Astrocyte of the hippocampus (primary cell): ENCODE results near the gene ANKS4B.
A peak's percentile ranks its signal among the peaks of the same experiment; 100 is the strongest.
"Not testable (repeated sequence)": the region's sequence is repeated elsewhere in the genome, so short reads cannot be mapped to it uniquely, and the experiment has no call there.

ENCODE experiments used
- DNase-seq: peaks from one replicate; pipeline ENCODE4 v3.0.0; 2011; ENCODE audit warnings: low read depth, low spot score

The ANKS4B gene

GRCh38 chr16:21289789-21290188 is 56.3 kb downstream of the ANKS4B start:
- not testable (repeated sequence) for DNase-seq

GRCh38 chr16:21300309-21301167 is 67.0 kb downstream of the ANKS4B start:
- peak; percentile 99 for DNase-seq

GRCh38 chr16:21301168-21301894 is 67.8 kb downstream of the ANKS4B start:
- peak; percentile 75 for DNase-seq

- DNase-seq: no peak
These were observed 68.4 kb downstream of the ANKS4B start for GRCh38 chr16:21301895-21302291.

GRCh38 chr16:21302454-21302853 is 69.0 kb downstream of the ANKS4B start:
- DNase-seq: no peak

- DNase-seq: peak; percentile 3
These were observed 69.5 kb downstream of the ANKS4B start for GRCh38 chr16:21302898-21303528.
